Stimulated activated naive CD8-positive, alpha-beta T cell treated with anti-CD3 and anti-CD28 coated beads, Interleukin-15, Interleukin-2, amounts not matched to agents 100 ng/mL and 50 ng/mL, for 24 hours (primary cell): ENCODE measurements around the gene AXIN1.
"Not testable (repeated sequence)": the region's sequence is repeated elsewhere in the genome, so short reads cannot be mapped to it uniquely, and the experiment has no call there.

Experiments
- H3K27ac Mint-ChIP-seq: one replicate; pipeline ENCODE4 v1.8.0; 2021; ENCODE audit warnings: mild to moderate bottlenecking, mixed read lengths
- H3K27me3 Mint-ChIP-seq: one replicate; pipeline ENCODE4 v1.8.0; 2021; ENCODE audit warnings: mixed read lengths
- H3K36me3 Mint-ChIP-seq: one replicate; pipeline ENCODE4 v1.8.0; 2021; ENCODE audit warnings: low read depth, mixed read lengths
- H3K4me1 Mint-ChIP-seq: one replicate; pipeline ENCODE4 v1.8.0; 2021; ENCODE audit warnings: low read depth, mixed read lengths
- H3K4me3 Mint-ChIP-seq: one replicate; pipeline ENCODE4 v1.8.0; 2021; ENCODE audit warnings: mild to moderate bottlenecking, mixed read lengths
- H3K9me3 Mint-ChIP-seq: one replicate; pipeline ENCODE4 v1.8.0; 2021; ENCODE audit warnings: mixed read lengths

Gene AXIN1

GRCh38 chr16:265002-265529 lies 87.5 kb downstream of the AXIN1 start:
- Mint-ChIP-seq H3K36me3 (peaks cover 7% of the 10 kb centered on the region), H3K27me3 (no peaks in the 10 kb centered on the region), H3K4me1 (no peaks in the 10 kb centered on the region), H3K4me3 (no peak overlapping the region), H3K9me3 (no peaks in the 10 kb centered on the region), H3K27ac (no peak overlapping the region)

- no peak overlapping the region for H3K27ac Mint-ChIP-seq
- H3K36me3 Mint-ChIP-seq = peaks cover 7% of the 10 kb centered on the region
- no peaks in the 10 kb centered on the region for H3K27me3 Mint-ChIP-seq
- H3K9me3 Mint-ChIP-seq = no peaks in the 10 kb centered on the region
- no peak overlapping the region for H3K4me3 Mint-ChIP-seq
- no peaks in the 10 kb centered on the region for H3K4me1 Mint-ChIP-seq
These were observed 88.0 kb downstream of the AXIN1 start for GRCh38 chr16:264440-264951.

GRCh38 chr16:263944-264343 lies 88.6 kb downstream of the AXIN1 start:
- Mint-ChIP-seq H3K9me3 (no peaks in the 10 kb centered on the region), H3K27ac (no peak overlapping the region), H3K36me3 (peaks cover 12% of the 10 kb centered on the region), H3K27me3 (no peaks in the 10 kb centered on the region), H3K4me3 (no peak overlapping the region), H3K4me1 (peaks cover 5% of the 10 kb centered on the region)

GRCh38 chr16:263182-263774 lies 89.2 kb downstream of the AXIN1 start:
- H3K36me3 Mint-ChIP-seq = peaks cover 12% of the 10 kb centered on the region
- no peaks in the 10 kb centered on the region for H3K9me3 Mint-ChIP-seq
- H3K4me1 Mint-ChIP-seq = peaks cover 6% of the 10 kb centered on the region
- no peak overlapping the region for H3K4me3 Mint-ChIP-seq
- H3K27me3 Mint-ChIP-seq = no peaks in the 10 kb centered on the region
- H3K27ac Mint-ChIP-seq = no peak overlapping the region

GRCh38 chr16:262121-262745 lies 90.3 kb downstream of the AXIN1 start:
- peaks cover 6% of the 10 kb centered on the region for H3K4me1 Mint-ChIP-seq
- H3K4me3 Mint-ChIP-seq = no peak overlapping the region
- no peak overlapping the region for H3K27ac Mint-ChIP-seq
- H3K9me3 Mint-ChIP-seq = no peaks in the 10 kb centered on the region
- no peaks in the 10 kb centered on the region for H3K27me3 Mint-ChIP-seq
- H3K36me3 Mint-ChIP-seq = peaks cover 12% of the 10 kb centered on the region

- Mint-ChIP-seq H3K9me3 (no peaks in the 10 kb centered on the region), H3K27ac (no peak overlapping the region), H3K27me3 (no peaks in the 10 kb centered on the region), H3K36me3 (peaks cover 13% of the 10 kb centered on the region), H3K4me3 (no peak overlapping the region), H3K4me1 (peaks cover 6% of the 10 kb centered on the region)
These were observed 91.4 kb downstream of the AXIN1 start for GRCh38 chr16:261031-261691.

- Mint-ChIP-seq H3K27ac (no peak overlapping the region), H3K27me3 (no peaks in the 10 kb centered on the region), H3K36me3 (peaks cover 21% of the 10 kb centered on the region), H3K4me3 (no peak overlapping the region), H3K9me3 (no peaks in the 10 kb centered on the region), H3K4me1 (peaks cover 9% of the 10 kb centered on the region)
These were observed 92.2 kb downstream of the AXIN1 start for GRCh38 chr16:260326-260725.

GRCh38 chr16:259814-260253 lies 92.7 kb downstream of the AXIN1 start:
- Mint-ChIP-seq H3K9me3 (no peaks in the 10 kb centered on the region), H3K4me1 (peaks cover 9% of the 10 kb centered on the region), H3K27ac (no peak overlapping the region), H3K27me3 (no peaks in the 10 kb centered on the region), H3K4me3 (no peak overlapping the region), H3K36me3 (peaks cover 24% of the 10 kb centered on the region)

GRCh38 chr16:259226-259625 lies 93.3 kb downstream of the AXIN1 start:
- H3K4me1 Mint-ChIP-seq = peaks cover 9% of the 10 kb centered on the region
- H3K36me3 Mint-ChIP-seq = peaks cover 27% of the 10 kb centered on the region
- no peak overlapping the region for H3K27ac Mint-ChIP-seq
- no peaks in the 10 kb centered on the region for H3K27me3 Mint-ChIP-seq
- no peaks in the 10 kb centered on the region for H3K9me3 Mint-ChIP-seq
- H3K4me3 Mint-ChIP-seq = no peak overlapping the region

GRCh38 chr16:258091-258490 lies 94.4 kb downstream of the AXIN1 start:
- H3K4me3 Mint-ChIP-seq, H3K27ac Mint-ChIP-seq, H3K27me3 Mint-ChIP-seq, H3K9me3 Mint-ChIP-seq: not testable (repeated sequence)
- H3K36me3 Mint-ChIP-seq = peaks cover 30% of the 10 kb centered on the region
- peaks cover 18% of the 10 kb centered on the region for H3K4me1 Mint-ChIP-seq

GRCh38 chr16:255183-255582 lies 97.3 kb downstream of the AXIN1 start:
- no peaks in the 10 kb centered on the region for H3K27me3 Mint-ChIP-seq
- peaks cover 38% of the 10 kb centered on the region for H3K4me1 Mint-ChIP-seq
- no peaks in the 10 kb centered on the region for H3K9me3 Mint-ChIP-seq
- H3K36me3 Mint-ChIP-seq = peaks cover 29% of the 10 kb centered on the region
- H3K4me3 Mint-ChIP-seq = no peak overlapping the region
- no peak overlapping the region for H3K27ac Mint-ChIP-seq

- Mint-ChIP-seq H3K27me3 (no peaks in the 10 kb centered on the region), H3K27ac (no peak overlapping the region), H3K4me1 (peaks cover 41% of the 10 kb centered on the region), H3K4me3 (no peak overlapping the region), H3K9me3 (no peaks in the 10 kb centered on the region), H3K36me3 (peaks cover 30% of the 10 kb centered on the region)
These were observed 98.1 kb downstream of the AXIN1 start for GRCh38 chr16:254461-254860.

- peaks cover 26% of the 10 kb centered on the region for H3K36me3 Mint-ChIP-seq
- H3K27me3 Mint-ChIP-seq = no peaks in the 10 kb centered on the region
- H3K9me3 Mint-ChIP-seq = no peaks in the 10 kb centered on the region
- peak overlapping the region; percentile 61 for H3K27ac Mint-ChIP-seq
- no peak overlapping the region for H3K4me3 Mint-ChIP-seq
- peaks cover 35% of the 10 kb centered on the region for H3K4me1 Mint-ChIP-seq
These were observed 98.7 kb downstream of the AXIN1 start for GRCh38 chr16:253833-254232.

GRCh38 chr16:252366-253337 lies 99.9 kb downstream of the AXIN1 start:
- H3K4me1 Mint-ChIP-seq = peaks cover 40% of the 10 kb centered on the region
- H3K9me3 Mint-ChIP-seq = no peaks in the 10 kb centered on the region
- H3K27ac Mint-ChIP-seq = peak overlapping the region; percentile 89
- H3K36me3 Mint-ChIP-seq = peaks cover 26% of the 10 kb centered on the region
- no peaks in the 10 kb centered on the region for H3K27me3 Mint-ChIP-seq
- H3K4me3 Mint-ChIP-seq = peak overlapping the region; percentile 76
